Peyer's patch (tissue), 4 donors: Measurements from ENCODE around the gene NXPE1.

Experiments used
- POLR2A ChIP-seq, 2 donors: fragments of 450-650 bp; IDR thresholded peaks; one replicate each; pipeline ENCODE4 v1.5.1; 2017; ENCODE audit warnings: antibody characterized with exemption in 2 of 2, mild to moderate bottlenecking in 2 of 2, moderate library complexity in 2 of 2
- TF ChIP-seq, protein P1 (sequence below), 6 experiments: fragments of 450-650 bp in 4 of 6; fragments of 200-600 bp in 2 of 6; sonication (generic) in 1 of 6; IDR thresholded peaks; one replicate each; pipeline ENCODE4 v1.5.1; 2017 to 2019; ENCODE audit warnings: antibody characterized with exemption in 6 of 6, mild to moderate bottlenecking in 3 of 6, moderate library complexity in 1 of 6

DNA sequence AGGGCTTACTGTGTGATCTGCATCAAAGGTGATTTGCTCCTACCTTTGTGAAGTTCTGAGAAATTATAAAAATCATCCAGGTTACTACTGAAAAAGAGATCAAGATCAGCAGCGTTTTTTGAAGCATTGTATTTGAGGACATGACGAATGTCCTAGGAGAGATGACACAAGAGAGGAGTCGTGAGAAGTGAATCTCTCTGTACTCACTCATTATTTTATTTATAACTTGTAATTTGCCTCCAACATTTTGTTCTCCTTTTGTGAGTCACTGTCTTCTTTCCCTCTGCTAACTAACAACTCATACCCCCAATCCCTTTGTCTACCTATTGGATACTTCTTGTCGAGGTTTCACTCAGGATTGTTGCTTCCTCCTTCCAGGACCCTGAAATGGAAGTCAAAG, 8.6 kb downstream of the NXPE1 start:
- TF ChIP-seq, protein P1, sequence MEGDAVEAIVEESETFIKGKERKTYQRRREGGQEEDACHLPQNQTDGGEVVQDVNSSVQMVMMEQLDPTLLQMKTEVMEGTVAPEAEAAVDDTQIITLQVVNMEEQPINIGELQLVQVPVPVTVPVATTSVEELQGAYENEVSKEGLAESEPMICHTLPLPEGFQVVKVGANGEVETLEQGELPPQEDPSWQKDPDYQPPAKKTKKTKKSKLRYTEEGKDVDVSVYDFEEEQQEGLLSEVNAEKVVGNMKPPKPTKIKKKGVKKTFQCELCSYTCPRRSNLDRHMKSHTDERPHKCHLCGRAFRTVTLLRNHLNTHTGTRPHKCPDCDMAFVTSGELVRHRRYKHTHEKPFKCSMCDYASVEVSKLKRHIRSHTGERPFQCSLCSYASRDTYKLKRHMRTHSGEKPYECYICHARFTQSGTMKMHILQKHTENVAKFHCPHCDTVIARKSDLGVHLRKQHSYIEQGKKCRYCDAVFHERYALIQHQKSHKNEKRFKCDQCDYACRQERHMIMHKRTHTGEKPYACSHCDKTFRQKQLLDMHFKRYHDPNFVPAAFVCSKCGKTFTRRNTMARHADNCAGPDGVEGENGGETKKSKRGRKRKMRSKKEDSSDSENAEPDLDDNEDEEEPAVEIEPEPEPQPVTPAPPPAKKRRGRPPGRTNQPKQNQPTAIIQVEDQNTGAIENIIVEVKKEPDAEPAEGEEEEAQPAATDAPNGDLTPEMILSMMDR (IDR thresholded peaks at IDR 0.05) = no peak
- no peak for TF ChIP-seq POLR2A (IDR thresholded peaks at IDR 0.05)
